GM21528 (cell line): ENCODE data around the gene HARBI1.

Source experiments
- ATAC-seq: cut with Tn5 transposase; IDR thresholded peaks from one replicate; pipeline ENCODE4 v1.9.1; 2021; ENCODE audit warnings: mild to moderate bottlenecking, moderate library complexity; ENCODE audit not compliant: unreplicated experiment, low FRiP score

Gene HARBI1, protein sequence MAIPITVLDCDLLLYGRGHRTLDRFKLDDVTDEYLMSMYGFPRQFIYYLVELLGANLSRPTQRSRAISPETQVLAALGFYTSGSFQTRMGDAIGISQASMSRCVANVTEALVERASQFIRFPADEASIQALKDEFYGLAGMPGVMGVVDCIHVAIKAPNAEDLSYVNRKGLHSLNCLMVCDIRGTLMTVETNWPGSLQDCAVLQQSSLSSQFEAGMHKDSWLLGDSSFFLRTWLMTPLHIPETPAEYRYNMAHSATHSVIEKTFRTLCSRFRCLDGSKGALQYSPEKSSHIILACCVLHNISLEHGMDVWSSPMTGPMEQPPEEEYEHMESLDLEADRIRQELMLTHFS

DNA sequence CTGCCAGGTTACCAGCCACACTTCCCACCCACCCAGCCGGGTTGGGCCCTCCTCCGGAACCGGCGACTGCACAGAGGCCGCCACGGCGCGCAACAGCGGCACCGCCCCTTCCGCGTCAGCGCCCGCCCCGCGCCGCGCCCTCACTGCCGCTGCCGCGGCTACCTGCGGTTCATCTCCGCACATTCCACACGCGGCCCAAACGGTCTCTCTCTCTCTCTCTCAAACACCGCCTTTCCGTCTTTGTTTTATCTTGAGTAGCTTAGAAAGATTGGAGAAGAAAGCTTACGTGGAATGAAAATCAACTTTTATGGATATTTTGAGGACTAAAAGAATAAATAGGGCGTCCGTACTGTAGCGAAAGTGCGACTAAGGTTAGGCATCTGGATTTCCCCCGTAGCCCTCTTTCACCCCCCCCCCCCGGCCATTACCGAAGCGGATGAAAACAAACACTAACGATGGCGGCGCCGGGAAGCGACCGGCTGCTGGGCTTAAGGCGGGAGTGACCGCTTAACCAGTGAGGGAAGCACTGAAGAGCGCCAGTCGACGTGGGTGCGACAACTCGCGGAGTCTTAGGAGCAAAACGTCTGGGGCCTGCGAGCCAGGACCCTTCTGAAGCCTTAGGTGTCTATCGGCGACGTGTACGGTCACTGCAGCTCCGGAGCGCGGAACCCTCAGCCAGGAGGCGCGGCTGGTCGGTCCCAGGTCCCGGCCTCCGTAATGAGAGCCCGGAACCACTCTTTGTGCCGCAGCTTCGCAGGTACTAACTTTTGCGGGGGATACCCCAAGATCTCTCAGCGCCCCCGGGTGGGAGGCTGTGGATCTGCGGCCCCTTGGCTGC, at the start of gene HARBI1, which contains the start of gene ATG13:
HARBI1 (minus strand) TSS at position 94 of the 838 bp plus-strand sequence. CDS start 990 bp downstream, outside the sequence.
ATG13 (plus strand) TSS at position 420 of the 838 bp plus-strand sequence. CDS start 26,739 bp downstream, outside the sequence.
- ATAC-seq: peak; percentile 92

DNA sequence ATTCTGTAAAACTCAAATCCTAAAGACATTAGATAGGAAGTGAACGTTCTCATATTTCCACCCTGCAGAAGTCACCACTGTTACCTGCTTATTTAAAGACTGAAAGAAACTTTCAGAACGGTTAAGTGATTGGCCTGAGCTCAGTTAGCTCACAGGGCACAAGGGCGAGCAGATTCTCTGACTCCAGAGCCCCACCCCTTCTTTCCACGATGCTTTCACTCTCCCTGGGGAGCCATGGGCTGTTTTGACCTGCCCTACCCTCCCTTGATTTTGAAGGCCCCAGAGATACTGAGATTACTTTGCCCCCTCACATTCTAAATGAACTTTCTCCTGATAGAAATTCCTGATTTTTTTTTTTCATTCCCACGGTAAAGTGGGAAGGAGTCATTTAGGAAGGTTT, 49.5 kb upstream of the HARBI1 start:
- ATAC-seq: no peak

DNA sequence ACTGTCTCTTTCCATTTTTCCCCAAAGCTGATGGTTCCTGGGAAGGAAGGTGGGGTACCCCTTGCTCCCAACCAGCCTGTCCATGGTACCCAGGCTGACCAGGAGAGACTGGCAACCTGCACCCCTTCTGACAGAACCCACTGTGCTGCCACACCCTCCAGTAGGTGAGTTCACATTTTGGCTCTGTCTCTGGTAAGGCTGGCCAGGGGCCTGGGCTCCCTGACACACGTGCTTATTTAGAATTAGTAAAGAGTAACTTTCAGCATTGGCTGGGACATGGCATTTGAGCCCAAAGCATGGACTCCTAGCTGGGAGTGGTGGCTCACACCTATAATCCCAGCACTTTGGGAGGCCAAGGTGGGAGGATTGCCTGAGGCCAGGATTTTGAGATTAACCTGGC, 48.3 kb upstream of the HARBI1 start:
- ATAC-seq: no peak

DNA sequence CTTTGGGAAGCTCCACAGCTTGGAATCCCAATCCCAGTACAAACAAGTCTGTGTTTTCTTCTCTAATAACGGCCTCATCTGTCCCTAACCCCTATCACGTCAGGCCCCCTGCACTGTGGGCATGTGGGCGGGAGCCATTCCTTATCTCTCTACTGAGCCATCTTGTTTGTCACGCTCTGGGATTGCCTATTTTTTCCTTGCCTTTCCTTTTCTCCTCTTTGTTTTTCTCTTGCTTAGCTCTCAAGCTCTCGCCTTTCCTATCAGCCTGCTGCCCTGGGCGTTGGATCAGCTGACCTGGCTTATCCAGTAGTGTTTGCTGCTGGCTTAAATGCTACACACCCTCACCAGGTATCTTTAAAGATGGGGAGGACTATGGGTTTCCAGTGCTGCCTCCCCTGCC, 47.6 kb upstream of the HARBI1 start:
- no peak for ATAC-seq

DNA sequence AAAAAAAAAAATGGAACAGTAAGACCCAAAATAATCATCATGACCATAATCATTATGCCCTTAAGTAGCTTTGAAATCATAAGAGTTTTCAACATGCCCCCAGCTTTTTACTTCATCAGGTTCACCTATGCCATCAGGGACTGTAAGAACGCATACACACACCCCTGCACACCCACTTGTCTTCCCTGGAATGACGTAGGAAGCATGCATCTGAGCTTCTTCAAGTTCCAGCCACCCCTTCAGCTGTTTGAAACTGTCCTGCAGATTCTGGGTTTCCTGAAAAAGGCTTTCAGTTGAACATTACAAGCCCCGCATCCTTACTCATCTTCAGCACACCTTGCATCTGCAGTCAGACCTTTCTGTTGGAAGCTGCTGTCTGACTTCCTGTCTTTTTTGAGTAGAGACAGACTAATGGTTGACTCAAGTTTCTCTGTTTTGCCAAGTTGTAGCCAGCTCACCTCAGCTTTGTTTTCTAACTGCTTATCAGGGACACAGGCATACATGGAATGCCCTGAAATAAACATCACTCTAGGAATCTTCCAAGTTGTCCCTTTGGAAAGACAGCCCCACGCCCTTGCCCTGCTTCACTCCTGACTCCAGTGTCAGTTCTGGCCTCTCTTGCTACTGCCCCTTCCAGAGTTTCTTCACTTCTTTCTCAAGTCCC, 46.4 kb upstream of the HARBI1 start:
- ATAC-seq: no peak

DNA sequence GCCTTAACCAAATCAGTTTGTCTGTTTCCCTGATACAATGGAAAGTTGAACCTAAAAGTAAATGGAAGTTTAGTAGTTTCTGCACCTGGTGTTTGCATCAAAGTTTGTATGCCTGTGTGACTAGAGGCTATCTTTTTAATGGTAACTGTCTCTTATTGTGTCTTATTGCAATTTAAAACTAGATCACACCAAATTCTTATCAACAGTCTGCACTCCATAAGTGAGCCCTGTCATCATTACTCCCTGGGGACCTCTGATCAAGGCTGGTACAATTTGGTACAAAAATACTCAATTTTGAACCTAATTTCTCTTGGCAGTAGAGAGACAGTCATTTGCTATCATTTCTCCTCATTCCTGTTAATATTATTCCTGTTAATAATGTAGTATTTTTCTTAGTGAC, 45.3 kb upstream of the HARBI1 start:
- ATAC-seq: no peak

DNA sequence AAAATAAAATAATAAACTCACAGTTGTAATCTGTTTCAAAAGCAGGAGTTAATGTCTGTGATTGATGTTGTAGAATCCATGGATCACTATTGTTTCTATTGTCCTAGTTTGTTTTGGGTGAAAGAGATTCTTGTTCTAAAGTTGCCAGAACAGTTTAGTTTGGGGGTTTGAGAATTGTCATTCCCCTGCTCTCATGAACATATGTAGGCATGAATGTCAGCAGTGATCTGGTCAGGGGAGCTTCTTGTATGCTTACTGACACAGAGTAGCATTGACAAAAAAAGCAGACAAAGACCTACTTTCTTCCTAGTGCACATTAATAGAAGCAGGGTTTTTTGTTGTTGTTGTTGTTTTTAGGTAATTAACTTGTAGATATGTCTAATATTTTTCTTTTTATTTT, 44.8 kb upstream of the HARBI1 start:
- ATAC-seq: no peak

DNA sequence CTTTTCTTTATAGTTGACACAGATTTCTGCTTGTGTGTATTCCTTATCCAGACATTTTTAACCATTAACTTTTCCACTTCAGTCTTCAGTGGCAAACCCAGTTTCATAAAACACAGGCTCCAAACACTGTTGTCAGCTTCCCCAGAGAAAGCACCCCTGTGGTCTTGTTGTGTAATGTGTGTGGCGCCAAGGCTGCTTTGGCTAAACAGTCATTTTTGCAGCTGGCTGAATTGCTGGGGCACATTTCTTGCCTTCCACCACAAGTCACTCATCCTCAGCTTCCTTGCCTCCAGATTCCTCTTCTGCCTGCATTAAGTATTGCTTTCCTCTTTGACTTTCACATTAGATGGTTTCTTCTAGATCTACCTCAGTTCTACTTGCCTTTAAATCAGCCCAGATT, 42.9 kb upstream of the HARBI1 start:
- no peak for ATAC-seq

DNA sequence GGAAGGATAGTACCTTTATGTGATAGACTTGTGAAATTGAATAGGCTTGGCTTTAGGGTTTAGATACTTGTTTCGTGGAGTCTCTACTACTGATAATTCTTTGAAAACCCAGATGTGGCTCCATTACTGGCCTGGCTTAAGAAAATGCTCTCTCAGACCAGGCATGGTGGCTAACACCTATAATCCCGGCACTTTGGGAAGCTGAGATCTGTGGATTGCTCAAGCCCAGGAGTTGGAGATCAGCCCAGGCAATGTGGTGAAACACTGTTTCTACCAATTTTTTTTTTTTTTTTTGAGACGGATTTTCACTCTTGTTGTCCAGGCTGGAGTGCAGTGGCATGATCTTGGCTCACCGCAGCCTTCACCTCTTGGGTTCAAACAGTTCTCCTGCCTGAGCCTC, 41.2 kb upstream of the HARBI1 start:
- no peak for ATAC-seq

DNA sequence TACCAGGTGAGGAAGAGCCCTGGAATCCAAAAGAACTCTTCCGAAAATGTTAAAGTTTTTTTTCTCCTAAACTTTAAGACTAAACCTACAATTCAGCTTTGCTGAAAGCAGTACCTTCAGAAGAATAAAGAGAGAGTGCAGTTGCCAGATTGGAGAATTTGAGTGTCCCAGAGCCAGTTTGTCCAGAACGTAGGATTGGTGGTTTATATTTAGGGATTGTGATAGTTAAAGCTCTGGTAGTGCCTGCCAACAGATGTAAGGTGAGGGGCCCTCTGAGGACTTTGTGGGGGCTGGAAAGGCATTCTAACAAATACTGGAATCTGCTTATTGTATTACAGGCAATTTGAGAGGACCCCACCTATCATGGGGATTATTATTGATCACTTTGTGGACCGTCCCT, 40.2 kb upstream of the HARBI1 start:
- ATAC-seq: no peak

DNA sequence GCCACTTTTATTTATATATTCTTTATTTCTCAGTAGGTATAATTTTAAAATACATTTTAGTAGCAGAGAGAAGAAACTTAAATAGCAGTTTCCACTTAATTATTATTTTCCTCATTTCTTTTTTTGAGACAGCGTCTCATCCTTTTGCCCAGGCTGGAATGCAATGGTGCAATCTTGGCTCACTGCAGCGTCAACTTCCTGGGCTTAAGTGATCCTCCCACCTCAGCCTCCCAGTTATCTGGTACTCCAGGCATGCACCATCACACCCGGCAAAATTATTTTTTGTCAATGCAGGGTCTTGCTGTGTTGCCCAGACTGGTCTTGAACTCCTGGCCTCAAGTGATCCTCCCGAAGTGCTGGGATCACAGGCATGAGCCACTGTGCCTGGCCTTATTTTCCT, 38.6 kb upstream of the HARBI1 start:
- no peak for ATAC-seq

DNA sequence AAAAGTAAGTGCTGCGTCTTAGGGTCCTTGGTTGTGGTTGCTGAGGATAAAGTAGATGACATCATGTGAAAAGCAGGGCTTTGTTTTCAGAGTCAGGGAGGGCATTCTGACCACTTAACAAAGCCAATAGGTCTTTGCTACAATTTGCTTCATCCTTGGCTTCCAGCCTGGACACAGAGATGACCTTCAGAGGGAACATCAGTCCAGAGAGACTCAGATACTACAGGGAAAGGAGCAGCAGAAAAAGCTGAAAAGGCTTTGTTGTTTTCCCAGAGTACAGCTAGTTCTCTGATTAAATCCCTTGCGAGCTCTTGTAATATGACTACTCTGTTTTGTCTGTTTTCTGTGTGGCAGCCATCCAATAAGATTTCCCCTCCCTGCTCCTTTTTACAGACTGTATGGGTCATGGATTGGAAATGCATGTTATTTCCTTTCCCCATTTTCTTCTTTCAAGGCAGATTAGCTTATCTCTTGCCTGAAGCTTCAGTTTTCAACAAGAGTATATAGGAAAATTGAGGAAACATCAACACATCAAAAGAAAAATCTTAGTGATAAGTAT, 32.2 kb upstream of the HARBI1 start:
- ATAC-seq: no peak

DNA sequence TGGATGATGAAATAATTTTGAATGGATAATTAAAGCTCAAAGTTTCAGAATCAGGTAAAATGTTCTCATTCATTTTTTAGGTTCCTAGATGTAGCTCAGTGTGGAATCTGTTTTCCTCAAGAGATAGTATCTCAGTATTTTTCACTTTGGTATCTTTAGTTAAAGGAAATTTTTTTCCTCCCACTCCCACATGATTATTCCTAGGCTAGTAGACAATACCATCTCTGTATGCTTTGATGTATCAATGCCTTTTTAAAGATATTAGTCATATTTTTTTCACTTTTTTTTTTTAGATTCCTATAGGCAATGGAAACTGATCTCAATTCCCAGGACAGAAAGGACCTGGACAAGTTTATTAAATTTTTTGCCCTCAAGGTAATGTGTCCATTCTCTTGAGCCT, 27.0 kb upstream of the HARBI1 start:
- no peak for ATAC-seq

DNA sequence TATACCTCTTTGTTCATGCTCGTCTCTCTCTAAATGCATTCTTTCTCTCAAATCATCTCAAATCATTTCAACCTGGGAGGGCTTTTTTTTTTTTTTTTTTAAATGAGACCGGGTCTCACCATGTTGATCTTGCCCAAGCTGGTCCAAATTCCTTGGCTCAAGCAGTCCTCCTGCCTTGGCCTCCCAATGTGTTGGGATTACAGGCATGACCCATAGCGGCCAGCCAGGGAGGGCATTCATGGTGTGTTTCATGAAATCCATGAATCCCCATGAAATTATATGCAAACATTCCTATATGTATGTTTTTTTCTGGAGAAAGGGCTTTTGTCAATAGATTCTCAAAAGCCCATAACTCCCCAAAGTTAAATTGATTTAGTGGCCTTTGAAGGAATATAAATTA, 26.5 kb upstream of the HARBI1 start:
- no peak for ATAC-seq

DNA sequence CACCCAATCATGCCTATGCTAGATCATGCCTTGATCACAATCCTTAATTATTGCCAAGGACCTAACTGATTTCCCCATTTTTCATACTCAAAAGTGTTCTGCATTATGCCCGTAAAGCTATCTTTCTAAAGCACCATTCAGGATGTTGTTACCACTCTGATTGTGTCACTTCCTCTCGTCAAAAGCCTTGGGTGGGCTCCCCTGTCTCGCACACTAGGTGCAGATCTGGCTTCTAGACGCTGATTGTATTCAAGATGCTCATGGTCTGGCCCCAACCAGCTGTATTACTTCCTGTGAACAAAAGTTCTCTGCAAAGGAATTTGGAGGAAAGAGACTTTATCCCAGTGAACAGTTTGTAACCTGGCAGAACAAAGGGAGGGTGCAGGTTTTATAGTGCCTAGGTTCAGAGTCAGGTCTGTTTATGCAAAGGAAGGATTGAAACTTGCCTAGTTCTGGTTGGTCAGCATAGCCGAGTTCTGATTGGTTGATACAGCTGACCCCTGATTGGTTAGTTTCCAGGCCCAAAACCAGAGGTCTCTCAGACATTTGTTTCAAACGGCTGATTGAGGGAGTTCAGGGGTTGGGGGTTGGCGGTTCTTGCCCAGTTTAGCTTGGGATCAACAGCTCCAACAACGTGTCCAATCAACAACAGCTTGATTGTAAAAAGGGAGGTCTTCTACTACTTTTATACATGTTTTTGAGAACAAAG, 25.8 kb upstream of the HARBI1 start:
- ATAC-seq: no peak

DNA sequence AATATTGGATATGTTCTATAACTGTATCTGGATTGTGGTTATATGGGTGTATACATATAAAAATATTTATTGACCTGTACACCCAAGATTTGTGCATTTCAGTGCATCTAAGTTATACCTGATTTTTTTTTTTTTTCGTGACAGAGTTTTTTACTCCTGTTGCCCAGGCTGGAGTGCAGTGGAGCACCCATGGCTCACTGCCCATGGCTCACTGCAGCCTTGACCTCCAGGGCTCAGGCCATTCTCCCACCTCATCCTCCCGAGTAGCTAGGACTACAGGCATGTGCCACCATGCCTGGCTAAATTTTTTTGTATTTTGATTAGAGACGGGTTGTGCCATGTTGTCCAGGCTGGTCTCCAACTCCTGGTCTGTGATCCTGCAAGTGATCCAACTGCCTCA, 24.6 kb upstream of the HARBI1 start:
- no peak for ATAC-seq

DNA sequence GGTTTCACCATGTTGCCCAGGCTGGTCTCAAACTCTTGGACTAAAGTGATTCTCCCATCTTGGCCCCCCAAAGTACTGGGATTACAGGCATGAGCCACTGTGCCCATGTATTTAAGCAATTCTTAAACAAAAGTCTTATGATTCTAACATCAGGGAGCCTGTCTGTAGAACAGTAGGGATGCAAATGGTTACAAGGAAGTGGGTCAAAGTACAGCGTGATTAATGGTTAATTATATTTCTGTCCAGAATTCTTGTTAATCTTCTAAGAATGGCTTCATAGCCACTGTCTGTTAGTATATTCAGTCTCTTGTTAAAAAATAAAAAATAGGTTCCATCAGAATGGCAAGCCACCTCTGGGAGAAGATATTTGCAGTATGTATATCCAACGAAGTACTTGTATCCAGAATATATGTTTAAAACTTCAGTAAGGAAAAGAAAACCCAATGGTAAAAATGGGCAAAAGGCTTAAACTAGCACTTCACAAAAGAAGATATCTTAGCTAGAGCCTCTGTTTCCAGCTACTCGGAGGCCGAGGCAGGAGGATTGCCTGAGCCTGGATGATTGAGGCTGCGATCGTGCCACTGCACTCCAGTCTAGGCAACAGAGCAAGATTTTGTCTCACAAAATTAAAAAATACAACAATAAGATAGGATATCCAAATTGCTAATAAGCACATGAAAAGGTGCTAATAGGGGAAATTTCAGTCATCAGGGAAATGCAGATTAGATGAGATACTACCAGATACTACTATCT, 23.2 kb upstream of the HARBI1 start:
- no peak for ATAC-seq

DNA sequence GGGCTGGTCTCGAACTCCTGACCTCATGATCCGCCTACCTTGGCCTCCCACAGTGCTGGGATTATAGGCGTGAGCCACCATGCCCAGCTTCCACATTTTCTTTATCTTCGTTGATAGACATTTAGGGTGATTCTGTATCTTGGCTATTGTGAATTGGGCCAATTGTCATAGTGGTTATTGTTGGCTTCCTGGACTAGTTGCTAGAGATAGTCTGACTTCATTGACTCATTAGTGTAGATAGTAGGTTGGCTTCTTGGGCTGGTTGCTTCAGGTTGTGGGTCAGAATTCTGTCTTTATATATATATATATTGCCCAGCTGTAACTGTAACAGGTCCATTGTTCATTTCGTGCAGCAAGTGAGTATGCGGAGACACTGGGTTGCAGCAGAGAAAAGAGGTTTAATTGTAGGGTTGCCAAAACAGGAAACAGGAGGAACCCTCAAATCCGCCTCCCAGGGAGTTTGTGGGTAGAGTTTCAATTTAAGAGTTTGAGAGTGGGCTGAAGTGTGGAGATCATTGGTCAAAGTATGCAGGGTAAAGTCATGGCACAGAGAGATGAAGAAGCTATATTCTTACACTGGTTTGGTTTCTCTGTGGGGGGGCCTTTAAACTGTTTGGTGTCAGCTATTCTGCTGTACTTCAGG, 22.3 kb upstream of the HARBI1 start:
- ATAC-seq: no peak

DNA sequence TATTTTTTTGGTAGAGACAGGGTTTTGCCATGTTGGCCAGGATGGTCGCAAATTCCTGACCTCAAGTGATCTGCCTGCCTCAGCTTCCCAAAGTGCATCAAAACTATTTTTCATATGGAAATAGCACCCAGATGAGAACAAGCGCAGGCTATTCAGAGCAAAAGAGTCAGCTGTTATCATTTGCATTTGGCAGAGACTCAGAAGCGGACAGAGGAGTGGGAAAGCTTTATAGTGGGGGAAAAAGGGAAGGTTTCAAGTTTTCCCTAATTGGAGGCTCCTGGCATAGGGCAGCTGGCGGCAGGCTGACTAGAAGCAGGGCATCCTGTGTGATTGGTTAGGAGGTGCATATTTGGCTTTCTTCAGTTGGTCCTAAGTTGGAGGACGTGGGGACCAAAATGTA, 20.5 kb upstream of the HARBI1 start:
- ATAC-seq: no peak
